ENCODE measurements around the gene AAK1. TPM values are rescaled to one million over a fixed set of nuclear protein-coding genes. Genes with fewer than 3 reads are reported as not detected.
A peak's percentile ranks its signal among the peaks of the same experiment; 100 is the strongest.

The AAK1 gene
- total and polyA plus RNA-seq, 12 donors, result 26.2 to 106 (median 68.5) TPM

DNA sequence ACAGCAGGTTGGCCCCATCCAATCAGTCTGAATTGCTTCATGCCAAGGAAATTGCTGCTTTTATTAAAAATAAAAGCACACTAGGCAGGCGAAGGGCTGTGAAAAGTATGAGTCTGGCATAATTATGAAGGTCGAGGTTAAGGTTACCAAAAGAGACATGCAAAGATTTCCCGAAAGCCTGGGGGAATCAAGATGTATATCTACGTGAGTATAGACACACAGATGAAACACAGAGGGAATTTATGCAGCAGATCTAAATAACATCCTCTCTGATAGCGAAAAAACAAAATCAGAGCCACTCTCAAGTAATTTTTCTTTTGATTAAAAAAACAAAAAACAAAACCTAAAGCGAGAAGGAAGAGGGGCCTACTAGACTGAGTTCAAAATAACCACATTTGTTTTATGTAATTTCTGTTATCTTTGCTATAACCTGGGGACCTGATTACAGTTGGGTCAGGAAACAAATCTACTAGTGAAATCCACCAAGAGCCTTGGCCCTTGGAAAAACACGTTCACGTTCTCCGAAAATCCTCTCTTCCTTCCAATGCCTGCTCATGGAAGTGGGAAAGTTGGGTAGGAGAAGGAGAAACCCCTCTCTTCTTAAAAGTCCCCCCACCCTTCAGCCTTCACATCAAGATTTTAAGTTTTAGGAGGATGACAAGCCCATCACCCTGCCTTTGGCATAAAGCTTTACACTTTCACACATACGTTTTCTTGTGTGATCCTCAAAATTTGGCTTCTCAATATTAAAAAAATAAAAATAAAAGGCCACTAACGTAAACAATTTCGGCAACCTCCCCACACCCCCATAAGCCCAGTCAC lies 1.4 kb downstream of the AAK1 start:
- DNase-seq, result no peak
- no peak for TF ChIP-seq POLR2A (IDR thresholded peaks at IDR 0.05)
- TF ChIP-seq, protein P1, sequence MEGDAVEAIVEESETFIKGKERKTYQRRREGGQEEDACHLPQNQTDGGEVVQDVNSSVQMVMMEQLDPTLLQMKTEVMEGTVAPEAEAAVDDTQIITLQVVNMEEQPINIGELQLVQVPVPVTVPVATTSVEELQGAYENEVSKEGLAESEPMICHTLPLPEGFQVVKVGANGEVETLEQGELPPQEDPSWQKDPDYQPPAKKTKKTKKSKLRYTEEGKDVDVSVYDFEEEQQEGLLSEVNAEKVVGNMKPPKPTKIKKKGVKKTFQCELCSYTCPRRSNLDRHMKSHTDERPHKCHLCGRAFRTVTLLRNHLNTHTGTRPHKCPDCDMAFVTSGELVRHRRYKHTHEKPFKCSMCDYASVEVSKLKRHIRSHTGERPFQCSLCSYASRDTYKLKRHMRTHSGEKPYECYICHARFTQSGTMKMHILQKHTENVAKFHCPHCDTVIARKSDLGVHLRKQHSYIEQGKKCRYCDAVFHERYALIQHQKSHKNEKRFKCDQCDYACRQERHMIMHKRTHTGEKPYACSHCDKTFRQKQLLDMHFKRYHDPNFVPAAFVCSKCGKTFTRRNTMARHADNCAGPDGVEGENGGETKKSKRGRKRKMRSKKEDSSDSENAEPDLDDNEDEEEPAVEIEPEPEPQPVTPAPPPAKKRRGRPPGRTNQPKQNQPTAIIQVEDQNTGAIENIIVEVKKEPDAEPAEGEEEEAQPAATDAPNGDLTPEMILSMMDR (IDR thresholded peaks at IDR 0.05), result no peak
- peak overlapping the region in 3 of 4 donors; percentile 5 to 90 (median 86) for H3K4me3 ChIP-seq
- H3K27ac ChIP-seq, result peak overlapping the region; percentile 36 to 98 (median 91)
- WGBS, 4 donors, result 6 to 11% (median 8%) methylated on average over 12 of the region's 12 CpGs
- H3K27me3 ChIP-seq, result no peaks in the 10 kb centered on the region
- H3K4me1 ChIP-seq (replicated peaks in 1 of 2), result peaks cover 12 to 58% of the 10 kb centered on the region in 2 donors
- no peaks in the 10 kb centered on the region for H3K36me3 ChIP-seq (replicated peaks in 1 of 2)
- intact Hi-C loops (cut with DNase I), result loop anchor here (10.0 kb wide), 3 partner anchors 67 to 77 kb away; no protein-coding TSS in a partner anchor
- H3K9me3 ChIP-seq (replicated peaks in 1 of 3), result no peaks in the 10 kb centered on the region

DNA sequence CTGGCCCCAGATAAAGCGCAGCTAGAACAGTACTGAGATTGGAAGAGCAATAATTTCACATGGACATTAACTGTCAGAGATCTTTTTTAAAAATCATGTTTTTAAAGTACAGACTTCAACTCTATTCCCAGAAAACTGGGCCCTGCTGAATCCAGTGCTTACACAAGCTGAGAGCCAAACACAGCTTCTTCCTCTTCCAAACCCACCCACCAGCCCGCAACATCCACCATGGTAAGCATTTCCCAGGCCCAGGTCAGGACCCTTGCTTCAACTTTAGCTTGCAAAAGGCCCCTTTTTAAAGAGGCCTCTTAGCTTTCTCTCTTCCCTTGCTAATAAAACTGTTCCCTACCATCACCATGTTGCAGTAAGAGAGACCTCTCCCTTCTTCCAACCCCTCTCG lies 2.1 kb downstream of the AAK1 start:
- WGBS, 4 donors, result 24 to 33% (median 29%) methylated on average over 3 of the region's 3 CpGs
- peak overlapping the region in 3 of 5 donors; percentile 7 to 98 (median 91) for H3K27ac ChIP-seq
- no peak for TF ChIP-seq POLR2A (IDR thresholded peaks at IDR 0.05)
- TF ChIP-seq, protein P1 (IDR thresholded peaks at IDR 0.05), result no peak
- H3K36me3 ChIP-seq (replicated peaks in 1 of 2), result no peaks in the 10 kb centered on the region
- intact Hi-C loops (cut with DNase I), result loop anchor here (10.0 kb wide), 3 partner anchors 67 to 77 kb away; no protein-coding TSS in a partner anchor
- no peaks in the 10 kb centered on the region for H3K27me3 ChIP-seq
- H3K4me3 ChIP-seq, result peak overlapping the region in 3 of 4 donors; percentile 5 to 90 (median 86)
- H3K9me3 ChIP-seq (replicated peaks in 1 of 3), result no peaks in the 10 kb centered on the region
- no peak for DNase-seq
- peaks cover 12 to 62% of the 10 kb centered on the region in 2 donors for H3K4me1 ChIP-seq (replicated peaks in 1 of 2)

- H3K27ac ChIP-seq, result no peak overlapping the region
- no peaks in the 10 kb centered on the region for H3K27me3 ChIP-seq
- WGBS, 4 donors, result 79 to 98% (median 94%) methylated on average over 2 of the region's 2 CpGs
- TF ChIP-seq, protein P1 (IDR thresholded peaks at IDR 0.05), result no peak
- TF ChIP-seq POLR2A (IDR thresholded peaks at IDR 0.05), result no peak
- intact Hi-C loops (cut with DNase I), result no loop called here
- H3K9me3 ChIP-seq (replicated peaks in 1 of 3), result no peaks in the 10 kb centered on the region
- no peak overlapping the region for H3K4me3 ChIP-seq
- no peaks in the 10 kb centered on the region for H3K36me3 ChIP-seq (replicated peaks in 1 of 2)
- no peak for DNase-seq
- H3K4me1 ChIP-seq (replicated peaks in 1 of 2), result peaks cover 12 to 61% of the 10 kb centered on the region in 2 donors
These were observed 4.3 kb downstream of the AAK1 start for GRCh38 chr2:69639266-69639665.

DNA sequence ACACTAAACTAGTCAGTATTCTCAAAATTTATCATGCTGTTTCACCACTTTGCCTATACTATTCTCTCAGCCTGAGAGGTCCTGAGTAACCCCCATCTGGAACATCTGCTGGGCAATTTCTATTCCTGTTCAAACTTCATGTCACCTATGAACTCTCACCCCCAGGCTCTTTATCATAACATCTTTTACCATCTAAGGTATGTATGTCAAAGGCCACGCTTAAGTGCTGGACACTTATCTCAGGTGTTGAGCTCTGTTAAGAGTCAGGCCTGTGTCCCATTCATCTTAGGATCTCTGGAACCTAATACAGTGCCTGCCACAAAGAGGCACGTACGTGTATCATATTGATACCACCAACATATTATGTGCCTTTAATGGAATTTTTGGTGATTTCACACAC lies 4.9 kb downstream of the AAK1 start:
- Histone ChIP-seq H3K27ac (no peak overlapping the region), H3K9me3 (replicated peaks in 1 of 3) (no peaks in the 10 kb centered on the region), H3K36me3 (replicated peaks in 1 of 2) (no peaks in the 10 kb centered on the region), H3K4me3 (no peak overlapping the region), H3K27me3 (no peaks in the 10 kb centered on the region), H3K4me1 (replicated peaks in 1 of 2) (peaks cover 12 to 61% of the 10 kb centered on the region in 2 donors)
- TF ChIP-seq, protein P1 (IDR thresholded peaks at IDR 0.05), result no peak
- TF ChIP-seq POLR2A (IDR thresholded peaks at IDR 0.05), result no peak
- intact Hi-C loops (cut with DNase I), result no loop called here
- DNase-seq, result no peak
- 94 to 98% (median 96%) methylated on average over 3 of the region's 3 CpGs for WGBS, 4 donors

All from adrenal gland (tissue), 12 donors.